Mesendoderm (in vitro differentiated cells): Measurements from ENCODE around the gene FOXN4.

Source experiments
- DNase-seq: peaks from one replicate; pipeline ENCODE4 v3.0.0; 2013
- H2AK5ac ChIP-seq: 2 replicates; pipeline ENCODE4 v1.6.1; 2013; ENCODE audit warnings: low read length, inconsistent platforms
- H2BK120ac ChIP-seq: 2 replicates; pipeline ENCODE4 v1.6.1; 2013; ENCODE audit warnings: low read depth, mild to moderate bottlenecking, low read length, moderate library complexity, mixed read lengths
- H2BK15ac ChIP-seq: replicated peaks from 2 replicates; pipeline ENCODE4 v1.6.1; 2013; ENCODE audit warnings: low read depth, mild to moderate bottlenecking, moderate library complexity
- H2BK5ac ChIP-seq: 2 replicates; pipeline ENCODE4 v1.6.1; 2013; ENCODE audit warnings: low read length, inconsistent platforms
- H3K18ac ChIP-seq: 2 replicates; pipeline ENCODE4 v1.6.1; 2013; ENCODE audit warnings: mild to moderate bottlenecking, low read length, mixed read lengths
- H3K23ac ChIP-seq: one replicate; pipeline ENCODE4 v1.6.1; 2013; ENCODE audit warnings: low read length
- H3K27ac ChIP-seq: 2 replicates; pipeline ENCODE4 v1.5.1; 2013; ENCODE audit warnings: low read depth, mild to moderate bottlenecking, inconsistent platforms, low read length, moderate library complexity
- H3K27me3 ChIP-seq: 2 replicates; pipeline ENCODE4 v1.6.1; 2013; ENCODE audit warnings: low read length, control low read depth, mild to moderate bottlenecking, inconsistent platforms; ENCODE audit not compliant: insufficient read depth, poor library complexity
- H3K36me3 ChIP-seq: 2 replicates; pipeline ENCODE4 v1.6.1; 2013; ENCODE audit warnings: low read length, inconsistent platforms; ENCODE audit not compliant: control insufficient read depth, insufficient read depth
- H3K4ac ChIP-seq: one replicate; pipeline ENCODE4 v1.6.1; 2013; ENCODE audit warnings: low read depth, mild to moderate bottlenecking, low read length, moderate library complexity
- H3K4me1 ChIP-seq: 2 replicates; pipeline ENCODE4 v1.6.1; 2013; ENCODE audit warnings: low read depth, low read length, inconsistent platforms; ENCODE audit not compliant: control insufficient read depth
- H3K4me2 ChIP-seq: 2 replicates; pipeline ENCODE4 v1.6.1; 2013; ENCODE audit warnings: low read length
- H3K4me3 ChIP-seq: 2 replicates; pipeline ENCODE4 v1.5.1; 2013; ENCODE audit warnings: mild to moderate bottlenecking, low read length
- H3K56ac ChIP-seq: one replicate; pipeline ENCODE4 v1.6.1; 2013; ENCODE audit warnings: low read length
- H3K79me1 ChIP-seq: 2 replicates; pipeline ENCODE4 v1.6.1; 2013; ENCODE audit warnings: low read length, inconsistent platforms
- H3K79me2 ChIP-seq: 2 replicates; pipeline ENCODE4 v1.6.1; 2013; ENCODE audit warnings: mild to moderate bottlenecking, low read length; ENCODE audit not compliant: control insufficient read depth, insufficient read depth
- H3K9ac ChIP-seq: 2 replicates; pipeline ENCODE4 v1.6.1; 2013; ENCODE audit warnings: low read length, inconsistent platforms
- H4K5ac ChIP-seq: one replicate; pipeline ENCODE4 v1.6.1; 2013; ENCODE audit warnings: low read length
- H4K8ac ChIP-seq: one replicate; pipeline ENCODE4 v1.6.1; 2013; ENCODE audit warnings: low read depth, mild to moderate bottlenecking, control low read depth, low read length, moderate library complexity
- WGBS: extraction: QIAGEN DNeasy Blood & Tissue Kit; methylation state at CpG from one replicate; pipeline ENCODE4 v1.1.7; 2013; ENCODE audit warnings: low lambda C conversion rate, missing lambda C conversion rate; ENCODE audit not compliant: insufficient coverage; ENCODE audit errors: extremely low coverage; 5-methylcytosine and 5-hydroxymethylcytosine counted together

Gene FOXN4

DNA sequence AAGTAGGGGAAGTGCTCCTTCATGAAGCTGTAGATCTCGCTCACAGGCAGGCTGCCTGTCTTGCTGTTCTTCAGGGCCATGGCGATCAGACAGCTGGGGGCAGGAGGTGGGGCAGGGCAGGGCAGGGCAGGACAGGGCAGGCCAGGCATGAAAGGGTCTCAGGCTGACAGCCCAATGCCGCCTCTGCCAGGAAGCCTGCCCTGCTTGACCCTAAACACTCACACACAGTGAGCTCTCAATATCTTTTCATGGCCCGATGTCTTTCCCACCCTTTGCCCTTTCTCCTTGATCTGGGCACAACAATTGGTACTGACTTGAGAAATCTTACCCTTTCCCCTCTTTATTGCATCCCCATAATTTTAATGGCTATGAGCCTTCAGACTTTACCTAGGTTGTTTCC is 22.4 kb downstream of the FOXN4 start:
- H3K56ac ChIP-seq: no peak overlapping the region
- H2BK120ac ChIP-seq: no peak overlapping the region
- H3K27me3 ChIP-seq: no peaks in the 10 kb centered on the region
- H2BK15ac ChIP-seq: no peak overlapping the region
- H3K79me1 ChIP-seq: no peaks in the 10 kb centered on the region
- no peak overlapping the region for H4K5ac ChIP-seq
- H3K4ac ChIP-seq: no peak overlapping the region
- no peak overlapping the region for H3K23ac ChIP-seq
- WGBS: no CpG with 5 or more reads among the region's 4 CpGs
- H2AK5ac ChIP-seq: no peak overlapping the region
- H3K18ac ChIP-seq: no peak overlapping the region
- no peak overlapping the region for H4K8ac ChIP-seq
- H3K27ac ChIP-seq: no peak overlapping the region
- no peak for DNase-seq
- no peaks in the 10 kb centered on the region for H3K79me2 ChIP-seq
- no peak overlapping the region for H3K4me3 ChIP-seq
- no peaks in the 10 kb centered on the region for H3K4me1 ChIP-seq
- no peak overlapping the region for H3K4me2 ChIP-seq
- no peak overlapping the region for H3K9ac ChIP-seq
- no peak overlapping the region for H2BK5ac ChIP-seq
- no peaks in the 10 kb centered on the region for H3K36me3 ChIP-seq

DNA sequence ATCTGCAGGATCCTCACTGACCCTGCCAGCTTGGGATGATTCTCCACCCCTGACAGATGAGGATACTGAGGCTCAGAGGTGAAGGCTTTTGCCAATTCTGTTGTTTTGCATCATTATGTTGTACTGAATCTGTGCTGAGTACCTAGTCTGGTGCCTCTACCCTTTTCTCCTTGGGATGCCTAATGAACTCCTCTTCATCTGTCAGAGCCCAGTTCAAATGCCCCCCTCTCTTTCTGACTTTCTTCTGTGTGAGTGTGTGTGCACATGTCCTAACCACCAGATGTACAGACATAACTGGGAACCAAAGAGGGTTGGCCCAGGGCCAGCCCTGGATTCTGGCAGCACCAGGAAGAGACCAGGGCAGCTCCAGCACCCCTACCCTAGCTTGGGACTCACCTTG is 22.8 kb downstream of the FOXN4 start:
- Histone ChIP-seq H2BK120ac (no peak overlapping the region), H3K27me3 (no peaks in the 10 kb centered on the region), H3K79me2 (no peaks in the 10 kb centered on the region), H3K4me2 (no peak overlapping the region), H3K79me1 (no peaks in the 10 kb centered on the region), H3K9ac (no peak overlapping the region), H3K27ac (no peak overlapping the region), H3K4me1 (no peaks in the 10 kb centered on the region), H2AK5ac (no peak overlapping the region), H4K5ac (no peak overlapping the region), H2BK15ac (no peak overlapping the region), H3K4ac (no peak overlapping the region), H3K36me3 (no peaks in the 10 kb centered on the region), H3K18ac (no peak overlapping the region), H4K8ac (no peak overlapping the region), H3K56ac (no peak overlapping the region), H3K4me3 (no peak overlapping the region), H3K23ac (no peak overlapping the region), H2BK5ac (no peak overlapping the region)
- DNase-seq: no peak

- Histone ChIP-seq H3K79me1 (no peaks in the 10 kb centered on the region), H3K4me2 (no peak overlapping the region), H3K56ac (no peak overlapping the region), H3K4me3 (no peak overlapping the region), H3K23ac (no peak overlapping the region), H3K4ac (no peak overlapping the region), H3K79me2 (no peaks in the 10 kb centered on the region), H3K4me1 (no peaks in the 10 kb centered on the region), H3K27ac (no peak overlapping the region), H2BK120ac (no peak overlapping the region), H2BK5ac (no peak overlapping the region), H3K18ac (no peak overlapping the region), H2AK5ac (no peak overlapping the region), H4K5ac (no peak overlapping the region), H4K8ac (no peak overlapping the region), H3K36me3 (no peaks in the 10 kb centered on the region), H3K9ac (no peak overlapping the region), H2BK15ac (no peak overlapping the region), H3K27me3 (no peaks in the 10 kb centered on the region)
- no peak for DNase-seq
- WGBS: no CpG with 5 or more reads among the region's 20 CpGs
These were observed 24.7 kb downstream of the FOXN4 start for GRCh38 chr12:109284392-109284791.

DNA sequence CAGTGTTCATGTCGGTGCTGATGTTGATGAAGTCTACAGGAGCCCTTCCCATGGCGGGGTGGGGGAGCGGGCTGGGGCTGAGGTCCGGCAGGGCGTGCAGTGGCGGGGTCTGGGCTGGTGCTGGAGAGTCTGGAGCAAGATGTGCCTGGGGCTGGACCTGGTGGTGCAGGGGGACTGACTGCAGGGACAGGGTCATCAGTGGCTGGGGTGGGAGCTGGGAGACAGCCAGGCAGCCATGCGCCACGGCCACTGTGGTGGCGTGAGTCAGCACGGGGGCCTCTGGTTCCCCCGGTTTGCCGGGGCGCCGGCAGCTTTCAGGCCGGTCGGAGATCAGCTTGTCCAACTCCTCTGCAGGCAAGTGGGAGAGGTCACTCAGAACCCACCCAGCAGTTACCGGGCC is 27.6 kb downstream of the FOXN4 start:
- H3K56ac ChIP-seq: no peak overlapping the region
- H3K18ac ChIP-seq: no peak overlapping the region
- no peaks in the 10 kb centered on the region for H3K36me3 ChIP-seq
- DNase-seq: no peak
- H3K79me1 ChIP-seq: no peaks in the 10 kb centered on the region
- WGBS: no CpG with 5 or more reads among the region's 17 CpGs
- no peaks in the 10 kb centered on the region for H3K27me3 ChIP-seq
- no peak overlapping the region for H3K9ac ChIP-seq
- no peak overlapping the region for H3K27ac ChIP-seq
- no peak overlapping the region for H2BK120ac ChIP-seq
- H3K79me2 ChIP-seq: no peaks in the 10 kb centered on the region
- H2AK5ac ChIP-seq: no peak overlapping the region
- H4K5ac ChIP-seq: no peak overlapping the region
- no peak overlapping the region for H3K4me3 ChIP-seq
- no peaks in the 10 kb centered on the region for H3K4me1 ChIP-seq
- no peak overlapping the region for H3K23ac ChIP-seq
- H2BK15ac ChIP-seq: no peak overlapping the region
- no peak overlapping the region for H4K8ac ChIP-seq
- no peak overlapping the region for H3K4me2 ChIP-seq
- no peak overlapping the region for H2BK5ac ChIP-seq
- no peak overlapping the region for H3K4ac ChIP-seq

DNA sequence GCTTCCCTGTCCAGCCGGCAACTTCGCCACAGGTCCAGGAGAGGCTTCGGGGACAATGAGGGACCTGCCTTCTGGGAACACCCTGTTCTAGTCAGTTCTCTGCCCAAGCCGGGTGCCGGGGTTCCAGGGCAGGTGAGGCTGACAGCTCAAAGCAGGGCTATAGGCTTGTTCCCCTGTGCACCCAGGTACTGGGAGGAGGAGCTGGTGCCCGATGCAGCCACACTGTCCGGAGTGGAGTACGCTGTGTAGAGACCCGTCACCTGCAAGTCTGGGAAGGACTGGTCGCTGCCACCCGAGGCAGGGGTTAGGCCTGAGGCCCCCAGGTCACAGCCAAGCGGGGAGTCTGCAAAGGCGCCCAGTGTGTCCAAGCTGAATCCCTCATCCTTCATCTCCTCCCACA is 29.6 kb downstream of the FOXN4 start:
- no peak overlapping the region for H2BK5ac ChIP-seq
- H3K56ac ChIP-seq: no peak overlapping the region
- no peak overlapping the region for H3K9ac ChIP-seq
- H2BK15ac ChIP-seq: no peak overlapping the region
- H2AK5ac ChIP-seq: no peak overlapping the region
- no peaks in the 10 kb centered on the region for H3K4me1 ChIP-seq
- H3K79me2 ChIP-seq: no peaks in the 10 kb centered on the region
- no peak overlapping the region for H4K8ac ChIP-seq
- H3K23ac ChIP-seq: no peak overlapping the region
- no peak overlapping the region for H3K27ac ChIP-seq
- no peak overlapping the region for H3K4ac ChIP-seq
- no peak overlapping the region for H3K4me3 ChIP-seq
- no peak overlapping the region for H4K5ac ChIP-seq
- no peak overlapping the region for H3K18ac ChIP-seq
- H2BK120ac ChIP-seq: no peak overlapping the region
- H3K36me3 ChIP-seq: no peaks in the 10 kb centered on the region
- WGBS: no CpG with 5 or more reads among the region's 13 CpGs
- H3K27me3 ChIP-seq: no peaks in the 10 kb centered on the region
- H3K4me2 ChIP-seq: no peak overlapping the region
- no peak for DNase-seq
- no peaks in the 10 kb centered on the region for H3K79me1 ChIP-seq

GRCh38 chr12:109278912-109279311 is 30.2 kb downstream of the FOXN4 start:
- no peak for DNase-seq
- no peak overlapping the region for H4K8ac ChIP-seq
- H3K23ac ChIP-seq: no peak overlapping the region
- H3K79me1 ChIP-seq: no peaks in the 10 kb centered on the region
- H2BK120ac ChIP-seq: no peak overlapping the region
- H3K4me3 ChIP-seq: no peak overlapping the region
- H2BK15ac ChIP-seq: no peak overlapping the region
- no peaks in the 10 kb centered on the region for H3K36me3 ChIP-seq
- no CpG with 5 or more reads among the region's 10 CpGs for WGBS
- H3K9ac ChIP-seq: no peak overlapping the region
- H3K27me3 ChIP-seq: no peaks in the 10 kb centered on the region
- H3K79me2 ChIP-seq: no peaks in the 10 kb centered on the region
- no peak overlapping the region for H2BK5ac ChIP-seq
- no peaks in the 10 kb centered on the region for H3K4me1 ChIP-seq
- H3K27ac ChIP-seq: no peak overlapping the region
- H4K5ac ChIP-seq: no peak overlapping the region
- H3K4ac ChIP-seq: no peak overlapping the region
- H3K18ac ChIP-seq: no peak overlapping the region
- H2AK5ac ChIP-seq: no peak overlapping the region
- no peak overlapping the region for H3K56ac ChIP-seq
- no peak overlapping the region for H3K4me2 ChIP-seq
